IMR-90 (cell line): ENCODE data around the gene DUSP28. TPM values are rescaled to one million over a fixed set of nuclear protein-coding genes. Genes with fewer than 3 reads are reported as not detected.

Experiments used
- ATAC-seq: fragments of 200-7000 bp; cut with Tn5 transposase; 2 replicates; pipeline ENCODE4 v1.9.1; 2020; ENCODE audit warnings: low read depth, mild to moderate bottlenecking, moderate library complexity
- BruUV-seq: library from RNA; stranded (reverse); fragments of 400-500 nt; replicated peaks from 2 replicates; lab custom pipeline; 2021; lab: Mats Ljungman, UMichigan
- CTCF ChIA-PET: fragments of 300-600 bp; formaldehyde crosslinking; extraction: SDS; loops from one replicate; lab custom pipeline; 2021; ENCODE audit warnings: antibody characterized with exemption; lab: Yijun Ruan, JAX
- POLR2A ChIA-PET: fragments of 300-600 bp; sonication (Branson Sonifier 250); formaldehyde crosslinking; loops from one replicate; lab custom pipeline; 2022; ENCODE audit warnings: antibody characterized with exemption; ENCODE audit not compliant: unreplicated experiment; lab: Charles Lee
- DNase-seq: peaks from one replicate; pipeline ENCODE4 v3.0.0; 2013
- H2AFZ ChIP-seq: replicated peaks from 2 replicates; pipeline ENCODE3; 2013; ENCODE audit warnings: low read length, mild to moderate bottlenecking; ENCODE audit not compliant: poor library complexity
- H2AK5ac ChIP-seq: 2 replicates; pipeline ENCODE4 v1.6.1; 2013; ENCODE audit warnings: low read depth, low read length, inconsistent platforms
- H2AK9ac ChIP-seq: replicated peaks from 2 replicates; pipeline ENCODE3; 2013; ENCODE audit warnings: mild to moderate bottlenecking, low read depth, low read length, moderate library complexity; ENCODE audit not compliant: poor library complexity
- H2BK120ac ChIP-seq: 2 replicates; pipeline ENCODE4 v1.6.1; 2013; ENCODE audit warnings: low read depth, low read length, inconsistent platforms
- H2BK15ac ChIP-seq: 3 replicates; pipeline ENCODE4 v1.6.1; 2013; ENCODE audit warnings: low read depth, low read length, inconsistent platforms
- H2BK20ac ChIP-seq: 2 replicates; pipeline ENCODE4 v1.6.1; 2013; ENCODE audit warnings: low read depth, mild to moderate bottlenecking, inconsistent platforms, low read length, moderate library complexity
- H2BK5ac ChIP-seq: 2 replicates; pipeline ENCODE4 v1.6.1; 2013; ENCODE audit warnings: mild to moderate bottlenecking, low read depth, low read length, inconsistent platforms; ENCODE audit not compliant: poor library complexity, severe bottlenecking
- H3K14ac ChIP-seq: replicated peaks from 2 replicates; pipeline ENCODE4 v1.6.1; 2013; ENCODE audit warnings: low read depth, low read length, inconsistent platforms
- H3K18ac ChIP-seq: 2 replicates; pipeline ENCODE4 v1.6.1; 2013; ENCODE audit warnings: low read depth, low read length, control low read depth
- H3K23ac ChIP-seq: 2 replicates; pipeline ENCODE4 v1.6.1; 2013; ENCODE audit warnings: low read depth, low read length, inconsistent platforms
- H3K27ac ChIP-seq: 2 replicates; pipeline ENCODE4 v1.5.1; 2013; ENCODE audit warnings: mild to moderate bottlenecking, control low read depth, low read length; ENCODE audit not compliant: insufficient read depth
- H3K27me3 ChIP-seq: 2 replicates; pipeline ENCODE4 v1.6.1; 2013; ENCODE audit warnings: low read length; ENCODE audit not compliant: control insufficient read depth, insufficient read depth
- H3K36me3 ChIP-seq: 2 replicates; pipeline ENCODE4 v1.6.1; 2013; ENCODE audit warnings: low read length, mixed read lengths; ENCODE audit not compliant: control insufficient read depth, insufficient read depth
- H3K4ac ChIP-seq: 2 replicates; pipeline ENCODE4 v1.6.1; 2013; ENCODE audit warnings: low read depth, low read length, inconsistent platforms
- H3K4me1 ChIP-seq: 2 replicates; pipeline ENCODE4 v1.6.1; 2013; ENCODE audit warnings: low read length, mixed read lengths; ENCODE audit not compliant: control insufficient read depth, insufficient read depth
- H3K4me2 ChIP-seq: 2 replicates; pipeline ENCODE4 v1.6.1; 2013; ENCODE audit warnings: low read depth, mild to moderate bottlenecking, control low read depth, low read length, moderate library complexity
- H3K4me3 ChIP-seq: 2 replicates; pipeline ENCODE4 v1.5.1; 2013; ENCODE audit warnings: low read depth, mild to moderate bottlenecking, control low read depth, low read length, moderate library complexity; ENCODE audit not compliant: insufficient read depth
- H3K56ac ChIP-seq: 2 replicates; pipeline ENCODE4 v1.6.1; 2013; ENCODE audit warnings: low read length, inconsistent platforms; ENCODE audit not compliant: insufficient read depth; ENCODE audit errors: extremely low read depth
- H3K79me1 ChIP-seq, 2 experiments: 2 replicates each; pipeline ENCODE4 v1.6.1; 2013; ENCODE audit warnings: low read length in 2 of 2, inconsistent platforms in 1 of 2, low read depth in 1 of 2
- H3K9ac ChIP-seq: 2 replicates; pipeline ENCODE4 v1.6.1; 2013; ENCODE audit warnings: low read depth, low read length, control low read depth
- H3K9me1 ChIP-seq: 2 replicates; pipeline ENCODE4 v1.6.1; 2013; ENCODE audit warnings: low read length, inconsistent platforms; ENCODE audit not compliant: insufficient read depth
- H3K9me3 ChIP-seq: 2 replicates; pipeline ENCODE4 v1.6.1; 2013; ENCODE audit warnings: low read length; ENCODE audit not compliant: control insufficient read depth, insufficient read depth
- H4K20me1 ChIP-seq: 2 replicates; pipeline ENCODE4 v1.6.1; 2013; ENCODE audit warnings: low read length, inconsistent platforms; ENCODE audit not compliant: insufficient read depth
- H4K5ac ChIP-seq: 2 replicates; pipeline ENCODE4 v1.6.1; 2013; ENCODE audit warnings: mild to moderate bottlenecking, low read depth, low read length, control low read depth
- H4K8ac ChIP-seq, 2 experiments: 2 replicates each; pipeline ENCODE4 v1.6.1; 2013; ENCODE audit warnings: low read depth in 2 of 2, low read length in 2 of 2, control low read depth in 1 of 2, inconsistent platforms in 1 of 2
- H4K91ac ChIP-seq: 2 replicates; pipeline ENCODE4 v1.6.1; 2013; ENCODE audit warnings: low read depth, low read length, inconsistent platforms; ENCODE audit not compliant: insufficient read depth
- MAZ ChIP-seq: IDR thresholded peaks from 2 replicates; pipeline ENCODE4 v1.6.1; 2012; ENCODE audit warnings: low read depth, mild to moderate bottlenecking, low read length, improper control_type of control experiment, moderate library complexity, borderline replicate concordance
- MXI1 ChIP-seq: IDR thresholded peaks from 2 replicates; pipeline ENCODE4 v1.6.1; 2012; ENCODE audit warnings: low read depth, mild to moderate bottlenecking, low read length, moderate library complexity, borderline replicate concordance
- NFE2L2 ChIP-seq: fragments of 150-350 bp; IDR thresholded peaks from 2 replicates; pipeline ENCODE4 v1.6.1; 2016; ENCODE audit warnings: low read depth, mild to moderate bottlenecking, low read length
- RAD21 ChIP-seq: IDR thresholded peaks from 2 replicates; pipeline ENCODE4 v1.6.1; 2012; ENCODE audit warnings: low read length, improper control_type of control experiment
- SMC3 ChIP-seq: fragments of 150-350 bp; IDR thresholded peaks from 2 replicates; pipeline ENCODE4 v1.6.1; 2016; ENCODE audit warnings: low read depth, mild to moderate bottlenecking, antibody characterized with exemption, low read length, moderate library complexity
- WGBS, 2 experiments: methylation state at CpG; one replicate each; pipeline versions ENCODE4 v1.1.5 to v1.1.7; 2013; ENCODE audit warnings: missing lambda C conversion rate in 2 of 2; ENCODE audit not compliant: insufficient read length in 1 of 2; ENCODE audit errors: extremely low coverage in 2 of 2; 5-methylcytosine and 5-hydroxymethylcytosine counted together
- dilution Hi-C: fragments of 300-500 bp; cut with HindIII; formaldehyde crosslinking; loops from one replicate; pipeline ENCODE4 v1.14.3; 2018; ENCODE audit warnings: low sequenced_read_pairs; ENCODE audit not compliant: unreplicated experiment
- in situ Hi-C: fragments of 300-500 bp; cut with MboI; formaldehyde crosslinking; loops from 3 replicates; pipeline ENCODE4 v1.14.3; 2019; ENCODE audit warnings: low sequenced_read_pairs, inconsistent platforms, mixed read lengths
- intact Hi-C: fragments of 100-400 bp; cut with micrococcal nuclease; formaldehyde crosslinking; loops from 2 replicates; pipeline ENCODE4 v1.10.0; 2022
- polyA plus RNA-seq, 3 experiments: library from polyadenylated mRNA; depleted of rRNA; stranded (reverse); fragments of >200 nt; gene quantifications; 2 replicates each; pipeline ENCODE4 v1.2.3, GENCODE V29; 2012; ENCODE audit warnings: low replicate concordance in 1 of 3
- total RNA-seq: library from RNA; depleted of rRNA; stranded (reverse); fragments of >200 nt; gene quantifications from 2 replicates; pipeline ENCODE4 v1.2.3, GENCODE V29; 2012

Gene DUSP28
- total and polyA plus RNA-seq, 2 of the 4 experiments (the other 2 are of a cell fraction), result 1.1 to 3.3 TPM

DNA sequence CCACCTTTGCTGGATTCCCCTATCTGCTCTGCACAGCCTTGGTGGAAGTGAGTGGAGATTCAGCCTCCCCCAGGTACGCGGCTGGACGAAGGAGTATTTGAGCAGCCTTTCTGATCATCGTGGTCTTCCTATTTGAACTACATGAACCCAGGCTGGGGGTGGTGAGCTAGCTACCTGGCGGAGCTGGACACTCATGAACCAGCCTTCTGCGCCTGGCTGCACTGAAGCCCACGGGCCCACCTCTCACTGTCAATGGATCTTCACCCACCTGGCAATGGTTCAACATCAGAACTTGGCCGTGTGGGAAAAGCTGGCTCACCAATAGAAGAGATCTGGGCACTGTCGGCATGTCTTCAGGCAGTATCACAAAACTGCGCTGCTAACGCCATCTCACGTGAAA, 37.8 kb upstream of the DUSP28 start:
- no peaks in the 10 kb centered on the region; a peak in 1 of 4 replicates for H3K79me1 ChIP-seq
- H3K27me3 ChIP-seq, result no peaks in the 10 kb centered on the region
- TF ChIP-seq RAD21 (no peak), SMC3 (no peak), MXI1 (no peak), MAZ (no peak), NFE2L2 (no peak)
- no peak overlapping the region for H3K18ac ChIP-seq
- H3K9me3 ChIP-seq, result peaks cover 19% of the 10 kb centered on the region
- H2BK20ac ChIP-seq, result no peak overlapping the region
- CTCF ChIA-PET, result no interaction called here
- in situ Hi-C loops, result no loop called here
- H3K27ac ChIP-seq, result no peak overlapping the region
- dilution Hi-C loops, result no loop called here
- no peak overlapping the region for H4K5ac ChIP-seq
- H3K4me2 ChIP-seq, result no peak overlapping the region
- H3K4me3 ChIP-seq, result no peak overlapping the region
- H2BK120ac ChIP-seq, result no peak overlapping the region
- H2AK5ac ChIP-seq, result no peak overlapping the region
- H3K9ac ChIP-seq, result no peak overlapping the region
- WGBS, 2 experiments, result 88% methylated on average over 6 of the region's 12 CpGs; no CpG with 5 or more reads in 1 of the 2 experiments
- H3K4me1 ChIP-seq, result no peaks in the 10 kb centered on the region
- H3K4ac ChIP-seq, result no peak overlapping the region
- H3K23ac ChIP-seq, result no peak overlapping the region
- no peak overlapping the region for H2AK9ac ChIP-seq
- no TSS peak for BruUV-seq
- H4K91ac ChIP-seq, result no peak overlapping the region
- H2BK15ac ChIP-seq, result no peak overlapping the region
- no peak overlapping the region for H3K14ac ChIP-seq
- H3K9me1 ChIP-seq, result no peaks in the 10 kb centered on the region; the same call in 1 of the 2 replicates
- intact Hi-C loops, result no loop called here
- no peak overlapping the region for H2BK5ac ChIP-seq
- no peak for DNase-seq
- no peak overlapping the region for H4K8ac ChIP-seq
- no peak overlapping the region for H2AFZ ChIP-seq
- no peak for ATAC-seq
- no peak overlapping the region for H3K56ac ChIP-seq
- H3K36me3 ChIP-seq, result peaks cover 14% of the 10 kb centered on the region; the same call in 1 of the 2 replicates
- POLR2A ChIA-PET, result no interaction called here
- H4K20me1 ChIP-seq, result no peaks in the 10 kb centered on the region
